Ureter (tissue), 1 donor: Measurements from ENCODE around the gene ITGAE. TPM values are rescaled to one million over a fixed set of nuclear protein-coding genes. Genes with fewer than 3 reads are reported as not detected.

Source experiments
- DNase-seq: peaks from one replicate; pipeline ENCODE4 v3.0.0-alpha.2; 2020; ENCODE audit warnings: low spot score
- total RNA-seq: library from RNA; stranded (reverse); gene quantifications from one replicate; pipeline ENCODE4 v1.2.4, GENCODE V29; 2023
- donor health status: DM: yes; HTN: yes; CAD: no.

ITGAE gene
- total RNA-seq, 1 donor from 2014 or later, result 28.5 TPM

- DNase-seq, result no peak
Measured at GRCh38 chr17:3818786-3819185, 17.8 kb upstream of the ITGAE start.

- no peak for DNase-seq
Measured at GRCh38 chr17:3817851-3818605, 17.0 kb upstream of the ITGAE start.

DNA sequence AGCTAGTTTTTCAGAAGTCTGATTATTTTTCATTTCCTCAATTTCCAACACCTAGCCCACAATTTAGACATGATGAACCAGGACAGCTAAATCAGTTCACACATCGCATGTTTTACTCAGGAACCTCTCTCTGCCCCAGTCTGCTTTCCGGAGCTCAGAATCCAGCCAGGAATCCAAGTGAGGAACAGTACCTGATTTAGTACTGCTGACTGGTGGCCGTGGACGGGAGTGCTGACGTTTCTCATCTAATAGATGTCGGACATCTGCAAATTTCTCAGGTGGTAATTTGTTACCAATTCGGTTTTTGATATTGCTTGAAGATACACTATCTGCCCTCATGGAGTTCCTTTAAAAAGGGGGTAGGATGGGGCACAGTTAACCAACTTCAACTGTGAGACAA lies 14.9 kb upstream of the ITGAE start:
- no peak for DNase-seq

- no peak for DNase-seq
Measured at GRCh38 chr17:3815122-3815521, 14.1 kb upstream of the ITGAE start.

GRCh38 chr17:3814361-3814760 lies 13.4 kb upstream of the ITGAE start:
- DNase-seq, result no peak

- no peak for DNase-seq
Measured at GRCh38 chr17:3813171-3813570, 12.2 kb upstream of the ITGAE start.

DNA sequence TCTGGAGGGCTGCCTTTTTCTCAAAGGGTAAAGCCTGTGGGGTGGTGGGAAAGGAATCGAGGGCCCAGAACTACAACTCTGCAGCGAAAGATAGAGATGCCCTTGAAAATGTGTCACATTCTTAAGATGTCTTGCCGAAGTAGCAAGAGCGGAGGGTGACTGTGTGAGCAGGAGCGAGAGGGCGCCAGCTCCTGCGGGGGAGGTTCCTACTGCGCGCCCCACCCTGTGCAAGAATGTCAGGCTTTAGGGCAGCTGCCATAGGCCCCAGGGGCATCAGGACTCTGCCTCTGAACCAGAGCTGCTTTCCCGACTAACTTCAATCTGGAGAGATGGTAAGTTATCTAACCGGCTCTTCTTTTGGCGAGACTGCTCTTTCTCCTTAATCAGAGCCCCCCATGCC lies 11.8 kb upstream of the ITGAE start:
- DNase-seq, result no peak

DNA sequence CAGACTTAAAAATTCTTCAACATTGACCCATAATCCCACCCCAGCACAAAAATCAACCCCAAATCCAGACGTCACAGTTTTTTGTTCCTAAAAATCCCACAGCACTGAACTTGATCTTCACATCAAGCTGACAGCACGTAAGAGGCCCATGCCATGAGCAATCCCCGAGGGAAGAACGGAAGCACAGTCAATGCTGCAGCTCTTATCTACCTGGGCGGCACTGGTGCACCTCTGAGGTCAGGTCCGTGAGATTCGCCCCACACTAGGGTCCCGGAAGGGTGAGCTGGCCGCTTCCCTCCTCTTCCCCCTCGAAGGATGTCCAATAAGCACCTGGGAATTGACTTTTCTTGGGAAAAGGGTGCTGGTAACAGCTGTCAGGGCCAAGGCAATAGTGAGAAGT lies 11.3 kb upstream of the ITGAE start:
- DNase-seq, result no peak

DNA sequence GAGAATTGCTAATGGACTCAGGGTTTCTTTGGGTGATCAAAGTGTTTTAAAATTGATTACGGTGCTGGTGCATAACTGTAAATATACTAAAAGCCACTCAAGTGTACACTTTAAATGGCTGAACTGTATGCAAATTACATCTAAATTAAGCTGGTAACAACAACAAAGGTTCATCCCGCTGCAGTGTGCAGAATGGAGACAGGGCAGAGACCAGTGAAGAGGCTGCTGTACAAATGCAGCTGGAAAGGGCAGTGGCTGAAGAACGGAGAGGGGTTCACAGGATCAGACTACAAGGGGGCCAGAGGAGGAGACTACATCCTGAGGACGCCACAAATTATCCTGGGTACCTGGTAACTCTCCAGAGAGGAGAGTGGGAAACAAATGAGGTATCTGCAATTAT lies 9.0 kb upstream of the ITGAE start:
- DNase-seq, result no peak

DNA sequence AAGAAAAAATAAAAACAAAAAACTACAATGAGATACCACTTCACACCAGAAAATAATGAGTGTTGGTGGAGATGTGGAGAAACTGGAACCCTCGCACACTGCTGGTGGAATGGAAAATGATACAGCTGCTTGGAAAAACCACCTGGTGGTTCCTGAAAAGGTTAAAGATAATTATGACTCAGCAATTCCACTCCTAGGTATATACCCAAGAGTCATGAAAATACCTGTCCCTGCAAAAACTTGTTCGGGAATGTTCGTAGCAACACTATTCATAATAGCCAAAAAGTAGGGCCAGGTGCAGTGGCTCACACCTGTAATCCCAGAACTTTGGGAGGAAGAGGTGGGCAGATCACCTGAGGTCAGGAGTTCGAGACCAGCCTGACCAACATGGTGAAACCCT lies 8.1 kb upstream of the ITGAE start:
- DNase-seq, result no peak

- DNase-seq, result no peak
Measured at GRCh38 chr17:3808701-3809100, 7.7 kb upstream of the ITGAE start.

DNA sequence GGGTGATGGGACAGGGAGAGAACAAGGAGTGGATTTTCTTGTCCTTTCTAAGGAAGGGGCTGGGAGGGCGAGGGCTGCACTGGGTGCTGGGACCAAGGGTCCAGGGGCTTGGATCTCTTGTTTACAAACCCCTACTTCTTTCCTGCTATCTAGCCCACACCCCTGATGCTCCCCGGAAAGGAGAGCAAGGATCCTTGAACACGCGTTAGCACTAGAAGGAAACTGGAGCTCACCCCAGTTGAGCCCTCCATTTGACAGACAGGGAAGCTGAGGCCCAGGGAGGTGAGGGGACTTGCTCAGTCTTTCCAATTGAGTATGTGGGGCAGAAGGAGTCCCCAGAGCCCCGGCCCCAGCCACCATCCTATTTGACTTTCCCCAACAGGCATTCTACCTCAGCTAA lies 4.6 kb upstream of the ITGAE start:
- no peak for DNase-seq

GRCh38 chr17:3804503-3804931 lies 3.5 kb upstream of the ITGAE start:
- DNase-seq, result no peak

- DNase-seq, result no peak
Measured at GRCh38 chr17:3803308-3803640, 2.3 kb upstream of the ITGAE start.

- peak; percentile 47 for DNase-seq
Measured at GRCh38 chr17:3802461-3803307, 1.7 kb upstream of the ITGAE start.

- no peak for DNase-seq
Measured at GRCh38 chr17:3801792-3802191, 804 bp upstream of the ITGAE start.

GRCh38 chr17:3801347-3801746 lies 359 bp upstream of the ITGAE start:
- no peak for DNase-seq

- no peak for DNase-seq
Measured at GRCh38 chr17:3799181-3799945, 1.6 kb downstream of the ITGAE start.

GRCh38 chr17:3798273-3799180 lies 2.5 kb downstream of the ITGAE start:
- no peak for DNase-seq

DNA sequence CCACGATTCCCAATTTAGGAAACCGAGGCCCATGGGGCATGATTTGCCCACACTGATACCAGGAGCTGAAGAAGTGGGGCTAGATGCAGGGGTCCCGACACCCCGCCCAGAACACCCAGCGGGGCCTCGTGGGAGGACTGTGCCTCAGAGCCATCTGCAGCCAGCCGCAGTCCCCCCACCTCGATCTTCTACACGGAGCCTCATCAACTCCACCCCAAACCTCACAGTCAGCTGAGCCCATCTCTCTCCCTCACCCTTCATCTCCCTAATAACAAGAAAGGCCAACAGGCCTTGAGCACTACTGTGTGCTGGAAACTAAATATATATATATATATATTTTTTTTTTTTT lies 4.2 kb downstream of the ITGAE start:
- DNase-seq, result no peak

- no peak for DNase-seq
Measured at GRCh38 chr17:3796110-3796821, 4.7 kb downstream of the ITGAE start.
